ENCODE data around the gene ATG12.

Gene ATG12

GRCh38 chr5:115807654-115808052 is 33.7 kb downstream of the ATG12 start:
- DNase-seq (ENCODE audit: low spot score), result no peak

DNA sequence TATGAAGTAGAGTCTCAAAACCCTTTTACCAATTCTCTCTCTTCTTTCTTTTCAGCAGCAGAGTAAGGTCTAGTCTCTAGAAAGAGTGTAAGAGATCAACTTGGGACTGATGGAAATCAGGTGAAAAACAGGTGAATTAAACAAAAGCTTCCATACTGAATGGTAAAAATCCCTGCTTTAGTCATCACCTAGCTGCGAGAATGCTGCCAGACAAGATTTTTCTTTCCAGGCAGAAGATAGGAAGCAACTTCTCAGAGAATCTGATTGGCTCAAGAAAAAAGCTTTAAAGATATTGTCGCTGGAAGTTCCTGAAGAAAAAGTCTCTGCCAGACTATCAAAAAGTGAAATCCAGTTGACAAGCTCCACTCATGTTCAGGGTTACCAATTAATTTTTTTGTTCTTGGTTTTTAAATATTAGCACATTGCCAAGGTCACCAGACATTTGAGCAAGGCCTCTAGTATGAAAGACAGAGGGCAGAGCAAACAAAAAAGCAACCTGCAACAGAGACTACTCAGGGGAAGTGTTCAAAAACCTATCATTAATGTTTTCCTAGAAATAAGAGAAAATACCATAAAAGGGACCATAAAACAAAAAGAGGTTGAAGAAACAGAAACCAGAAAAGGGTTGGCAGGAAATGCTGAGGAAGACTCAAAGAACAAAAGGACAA is 34.2 kb downstream of the ATG12 start:
- DNase-seq (ENCODE audit: low spot score), result no peak

- no peak for DNase-seq (ENCODE audit: low spot score)
Measured at GRCh38 chr5:115801984-115802383, 39.4 kb downstream of the ATG12 start.

DNA sequence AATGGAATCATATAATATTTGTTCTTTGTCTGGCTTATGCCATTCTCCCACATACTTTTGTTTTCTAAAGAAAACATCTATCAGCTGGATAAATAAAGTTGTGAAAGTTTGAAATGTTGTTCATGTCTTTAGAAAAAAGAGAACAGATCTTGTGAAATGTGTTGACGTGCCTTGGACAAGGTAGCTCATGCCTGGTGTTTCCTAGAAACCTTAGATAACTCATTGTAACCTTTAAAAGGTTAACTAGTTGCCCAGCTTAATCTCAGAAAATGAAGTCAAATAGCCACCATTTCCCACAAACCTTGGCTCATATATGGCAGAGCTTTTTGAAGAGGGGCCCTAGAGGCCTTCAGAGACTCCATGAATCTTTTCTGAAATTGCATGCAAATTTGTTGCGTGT is 40.2 kb downstream of the ATG12 start:
- DNase-seq (ENCODE audit: low spot score), result no peak

GRCh38 chr5:115800108-115800507 is 41.3 kb downstream of the ATG12 start:
- DNase-seq (ENCODE audit: low spot score), result no peak

DNA sequence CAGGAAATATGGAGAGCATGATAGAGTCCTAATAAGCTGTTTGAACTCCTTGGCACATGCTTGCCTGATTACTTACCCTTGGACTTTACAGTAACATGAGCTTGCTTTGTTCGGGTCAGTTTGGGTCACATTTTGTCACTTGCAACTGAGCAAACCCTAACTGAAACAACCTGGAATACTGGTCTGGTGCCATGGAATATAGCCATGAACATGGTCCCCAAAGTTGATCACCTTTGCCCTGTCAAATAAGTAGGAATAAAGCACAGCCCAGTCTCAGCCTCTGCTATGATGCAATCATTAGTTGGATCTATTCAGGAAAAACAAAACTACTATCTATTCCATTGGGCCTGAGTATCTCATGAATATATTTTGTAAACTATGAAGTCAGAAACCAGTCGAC is 43.1 kb downstream of the ATG12 start:
- no peak for DNase-seq (ENCODE audit: low spot score)

DNA sequence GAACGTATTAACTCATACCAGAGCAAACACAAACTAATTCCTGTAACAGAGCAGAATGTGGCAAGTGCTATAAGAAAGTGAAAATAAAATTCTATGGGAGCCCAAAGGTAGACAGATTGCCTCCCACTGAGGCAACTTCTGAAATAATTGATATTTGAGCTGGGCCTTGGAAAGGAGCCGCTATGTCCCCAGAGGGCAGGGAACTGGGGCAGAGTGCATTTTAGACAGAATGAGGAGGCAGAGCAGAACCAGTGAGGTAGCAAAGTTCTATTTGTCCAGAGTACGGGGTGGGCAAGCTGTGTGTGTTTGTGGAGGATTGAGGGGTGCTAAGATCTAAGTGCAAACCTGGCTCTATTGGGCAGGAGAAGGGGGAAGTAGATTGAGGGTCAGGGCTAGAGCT is 44.7 kb downstream of the ATG12 start:
- DNase-seq (ENCODE audit: low spot score), result no peak

- no peak for DNase-seq (ENCODE audit: low spot score)
Measured at GRCh38 chr5:115795700-115796099, 45.7 kb downstream of the ATG12 start.

- DNase-seq (ENCODE audit: low spot score), result no peak
Measured at GRCh38 chr5:115788440-115788839, 52.9 kb downstream of the ATG12 start.

GRCh38 chr5:115787426-115787825 is 53.9 kb downstream of the ATG12 start:
- DNase-seq (ENCODE audit: low spot score), result no peak

DNA sequence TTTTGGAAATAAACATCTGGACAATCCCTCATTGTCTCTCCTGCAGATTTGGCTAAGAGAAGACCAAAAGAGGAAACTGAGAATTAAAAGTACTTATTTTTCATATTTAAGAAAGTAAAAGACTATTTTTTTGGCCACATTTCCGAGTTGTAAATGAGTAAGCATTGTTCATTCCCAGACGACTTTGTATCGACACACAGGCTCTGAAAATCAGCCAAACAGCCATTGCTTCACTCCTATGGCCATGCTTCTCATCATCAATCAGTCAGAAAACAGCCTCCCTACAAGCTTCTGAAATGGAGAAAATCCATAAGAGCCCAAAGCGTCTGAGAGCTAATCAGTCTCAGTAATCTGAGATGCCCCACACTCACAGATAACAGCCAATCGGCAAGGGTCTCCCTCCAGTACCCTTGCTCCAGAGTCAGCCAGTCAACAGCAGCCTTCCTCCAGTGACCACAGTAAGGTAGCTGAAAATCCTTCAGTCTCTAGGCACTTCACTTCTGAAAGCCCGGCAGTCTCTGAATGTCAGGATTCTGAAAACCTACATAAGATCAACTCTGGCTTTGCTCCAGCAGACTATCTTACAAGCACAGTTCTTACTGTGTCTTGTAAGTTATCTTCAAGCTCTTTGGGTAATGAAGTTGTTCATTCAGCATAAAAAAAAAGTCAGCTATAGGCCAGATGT is 55.8 kb downstream of the ATG12 start:
- no peak for DNase-seq (ENCODE audit: low spot score)

GRCh38 chr5:115778417-115778816 is 62.9 kb downstream of the ATG12 start:
- no peak for DNase-seq (ENCODE audit: low spot score)

Measured in AG20443 (cell line).